ENCODE results near the gene GPR85.
"Not testable (repeated sequence)": the region's sequence is repeated elsewhere in the genome, so short reads cannot be mapped to it uniquely, and the experiment has no call there.

GPR85 gene, protein sequence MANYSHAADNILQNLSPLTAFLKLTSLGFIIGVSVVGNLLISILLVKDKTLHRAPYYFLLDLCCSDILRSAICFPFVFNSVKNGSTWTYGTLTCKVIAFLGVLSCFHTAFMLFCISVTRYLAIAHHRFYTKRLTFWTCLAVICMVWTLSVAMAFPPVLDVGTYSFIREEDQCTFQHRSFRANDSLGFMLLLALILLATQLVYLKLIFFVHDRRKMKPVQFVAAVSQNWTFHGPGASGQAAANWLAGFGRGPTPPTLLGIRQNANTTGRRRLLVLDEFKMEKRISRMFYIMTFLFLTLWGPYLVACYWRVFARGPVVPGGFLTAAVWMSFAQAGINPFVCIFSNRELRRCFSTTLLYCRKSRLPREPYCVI

DNA sequence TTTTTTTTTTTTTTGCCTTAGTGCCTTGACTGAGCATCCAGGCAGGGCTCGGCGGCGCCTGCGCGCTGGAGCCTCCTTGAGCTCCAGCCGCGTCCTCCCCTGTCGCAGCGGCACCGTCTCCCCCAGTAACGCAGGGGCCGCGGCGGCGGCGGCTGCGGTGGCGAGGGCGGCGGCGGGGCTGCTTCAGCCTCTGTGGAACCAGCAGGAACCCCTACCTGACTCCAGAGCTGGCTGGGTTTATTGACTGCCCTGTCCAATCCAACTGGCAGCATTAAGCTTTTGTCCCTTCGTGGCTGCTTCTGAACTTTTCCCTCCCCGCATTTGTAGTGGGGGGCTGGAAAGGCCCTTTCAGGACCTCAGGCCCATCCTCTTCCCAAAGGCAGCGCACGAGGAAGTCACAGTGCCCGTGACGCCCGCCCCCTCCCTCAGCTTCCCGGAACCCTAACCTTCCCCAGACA, at the start of gene GPR85:
GPR85 (minus strand) TSS at position 397 of the 458 bp plus-strand sequence. CDS start 2,106 bp downstream, outside the sequence.
- DNase-seq (ENCODE audit: low spot score) = no peak

DNA sequence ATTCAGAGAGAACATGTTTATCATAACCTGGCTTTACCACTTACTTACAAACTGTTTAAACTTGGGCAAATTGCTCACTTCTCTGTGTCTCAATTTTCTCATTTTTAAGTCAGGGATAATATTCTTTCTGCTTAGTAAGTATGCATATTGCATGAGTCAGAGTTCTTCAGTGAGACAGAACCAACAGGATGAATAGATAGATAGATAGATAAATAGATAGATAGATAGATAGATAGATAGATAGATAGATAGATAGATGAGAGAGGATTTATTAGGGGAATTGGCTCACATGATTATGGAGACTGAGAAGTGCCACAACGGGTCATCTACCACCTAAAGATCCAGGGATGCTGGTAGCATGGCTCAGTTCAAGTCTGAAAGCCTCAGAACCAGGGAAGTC, 47.4 kb upstream of the GPR85 start:
- DNase-seq (ENCODE audit: low spot score) = no peak

DNA sequence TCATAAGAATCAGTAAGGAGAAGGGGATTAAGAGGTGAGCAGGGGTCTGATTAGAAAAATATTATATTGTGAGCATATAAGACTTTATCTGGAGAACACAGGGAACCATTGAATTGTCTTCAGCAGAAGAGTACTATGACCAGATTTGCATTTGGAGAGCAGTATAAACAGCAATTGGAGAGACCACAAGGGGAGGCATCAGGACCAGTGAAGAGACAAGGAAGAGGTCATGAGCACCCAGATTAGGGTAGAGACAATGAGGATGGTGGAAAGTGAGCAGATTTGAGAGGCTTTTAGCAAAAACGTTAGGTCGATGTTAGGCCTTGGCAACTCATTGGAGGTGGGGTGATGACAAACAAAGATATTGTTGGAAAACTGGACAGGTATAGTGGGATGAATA, 44.7 kb upstream of the GPR85 start:
- DNase-seq (ENCODE audit: low spot score) = no peak

DNA sequence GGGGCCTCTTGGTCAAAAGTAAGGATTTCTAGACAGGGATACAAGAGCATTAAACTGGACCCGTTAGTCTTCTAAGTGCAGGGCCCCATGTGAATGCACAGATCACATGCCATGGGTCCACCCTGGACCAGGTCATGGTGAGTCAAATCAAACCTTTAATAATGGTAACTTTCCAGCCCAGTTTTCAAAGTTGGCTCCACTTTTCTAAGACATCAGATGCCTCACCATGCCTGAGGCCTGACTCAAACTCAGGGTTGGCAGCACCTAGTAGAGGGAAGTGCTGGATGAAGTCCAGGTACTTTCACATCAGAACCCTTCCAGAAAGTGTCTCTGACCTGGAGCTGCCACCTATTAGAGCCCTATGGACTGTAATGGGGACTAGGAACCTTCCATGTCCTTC, 41.4 kb upstream of the GPR85 start:
- DNase-seq (ENCODE audit: low spot score) = no peak

DNA sequence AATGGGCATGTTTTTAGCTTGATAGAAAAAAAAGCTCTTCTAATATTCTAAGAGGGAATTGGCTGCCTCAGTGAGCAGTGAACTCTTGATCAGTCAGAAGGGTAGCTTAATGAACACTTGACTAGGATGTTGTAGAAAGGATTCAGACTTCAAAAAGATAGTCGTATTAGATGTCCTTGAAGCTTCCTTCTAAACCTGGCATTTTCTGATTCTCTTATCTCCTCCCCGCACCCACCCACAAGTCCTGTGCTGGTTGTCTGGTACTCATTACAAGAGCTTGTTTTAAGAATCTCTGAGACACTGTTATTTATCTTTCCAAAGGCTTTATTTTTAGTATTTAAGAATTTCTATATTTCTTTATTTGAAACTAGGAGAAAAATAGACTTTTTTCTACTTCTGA, 39.1 kb upstream of the GPR85 start:
- no peak for DNase-seq (ENCODE audit: low spot score)

DNA sequence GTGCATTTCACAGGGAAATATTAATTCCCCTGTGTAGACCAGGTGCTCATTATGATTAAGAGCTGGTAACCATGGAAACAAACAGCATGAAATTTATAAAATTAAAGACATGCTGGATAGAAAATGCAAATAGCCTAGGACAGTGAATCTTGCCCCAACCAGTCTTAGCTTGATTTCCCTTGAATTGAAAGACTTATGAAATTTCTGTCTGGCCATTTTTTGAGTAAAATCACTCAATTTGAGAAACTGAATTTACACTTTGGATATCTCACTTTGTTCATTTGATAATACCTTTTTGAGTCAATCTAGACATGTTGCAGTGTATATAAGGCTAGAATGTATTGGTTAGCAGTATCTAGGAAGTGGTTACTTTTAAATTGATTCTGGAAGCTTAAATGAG, 36.1 kb upstream of the GPR85 start:
- no peak for DNase-seq (ENCODE audit: low spot score)

DNA sequence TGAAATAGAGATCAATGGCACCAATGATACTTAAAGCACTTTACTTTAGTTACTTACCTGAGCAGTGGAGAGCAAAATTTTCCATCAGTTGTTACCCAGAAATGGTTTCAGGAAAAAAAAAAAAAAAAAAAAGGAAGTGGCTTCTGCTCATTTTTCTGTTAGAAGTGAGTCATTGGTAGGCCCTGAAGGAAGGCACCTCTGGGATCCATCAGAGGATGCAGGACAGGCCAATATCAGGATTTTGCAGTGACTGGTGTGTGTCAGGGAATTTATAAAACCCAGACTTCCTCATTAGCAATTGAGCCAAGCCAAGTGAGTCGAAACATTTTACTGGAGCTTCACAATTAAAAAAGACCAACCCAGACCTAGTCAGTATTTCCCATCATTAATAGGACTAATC, 34.0 kb upstream of the GPR85 start:
- DNase-seq (ENCODE audit: low spot score) = no peak

DNA sequence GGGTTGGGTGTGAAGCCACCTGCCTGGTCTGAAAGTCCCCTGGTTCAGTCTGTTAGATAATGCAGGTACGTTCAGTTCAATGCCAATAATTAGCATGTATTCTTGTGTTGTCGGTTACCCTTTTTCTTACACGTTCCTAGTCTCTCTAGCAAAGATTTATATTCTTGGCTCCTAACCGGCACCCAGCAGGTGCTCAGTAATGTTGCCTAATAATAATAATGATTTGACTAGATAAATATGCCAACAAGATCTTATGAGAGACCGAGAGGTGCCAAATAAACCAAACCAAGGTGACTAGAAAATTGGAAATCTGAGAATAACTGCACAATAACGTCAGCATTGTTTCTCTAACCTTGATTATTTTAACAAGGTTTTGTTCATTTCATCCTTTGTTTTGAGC, 32.8 kb upstream of the GPR85 start:
- DNase-seq (ENCODE audit: low spot score) = no peak

DNA sequence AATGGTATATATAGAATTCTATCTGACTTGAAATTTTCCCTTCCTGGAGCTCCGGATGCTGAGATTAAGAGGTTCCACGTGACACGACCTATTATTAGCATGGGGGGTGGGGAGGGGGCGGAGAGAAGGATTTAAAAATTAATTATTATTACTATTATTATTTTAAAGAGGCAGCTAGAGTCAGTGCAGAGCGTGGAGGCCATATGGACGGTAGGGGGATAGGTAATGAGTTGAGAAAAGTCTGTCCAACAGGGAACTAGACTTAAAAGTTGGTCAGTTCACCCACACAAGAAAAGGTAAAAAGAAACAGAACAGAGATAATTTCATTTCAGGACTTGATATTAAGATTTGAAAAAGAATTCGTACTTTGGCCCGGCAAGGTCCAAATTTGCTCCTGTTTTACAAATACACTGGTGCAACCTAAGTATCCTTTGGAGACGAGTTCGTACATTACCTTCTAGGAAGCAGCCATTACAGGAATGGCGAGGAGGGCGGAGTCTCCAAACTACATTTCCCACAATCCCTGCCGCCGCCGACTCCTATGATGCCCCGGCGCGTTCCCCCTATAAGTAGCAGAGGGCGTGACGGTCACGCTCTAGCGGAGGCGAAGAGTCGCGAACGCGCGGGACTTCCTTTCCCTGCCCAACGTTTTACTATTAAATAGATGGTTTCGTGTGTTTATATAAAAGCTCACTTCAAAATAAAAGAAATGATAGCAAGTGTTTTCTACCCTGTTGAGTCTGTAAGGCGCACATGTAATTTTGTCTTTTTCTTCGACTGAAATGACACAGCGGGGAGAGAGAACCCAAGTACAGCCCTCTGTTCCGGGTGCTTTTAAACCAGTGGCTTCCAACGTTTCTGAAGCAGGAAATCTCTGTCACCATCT, 31.7 kb upstream of the GPR85 start, which contains the start of gene SMIM30:
SMIM30 (minus strand) TSS at position 481 of the 886 bp plus-strand sequence. CDS start 976 bp downstream, outside the sequence.
- peak; percentile 78 for DNase-seq (ENCODE audit: low spot score)

DNA sequence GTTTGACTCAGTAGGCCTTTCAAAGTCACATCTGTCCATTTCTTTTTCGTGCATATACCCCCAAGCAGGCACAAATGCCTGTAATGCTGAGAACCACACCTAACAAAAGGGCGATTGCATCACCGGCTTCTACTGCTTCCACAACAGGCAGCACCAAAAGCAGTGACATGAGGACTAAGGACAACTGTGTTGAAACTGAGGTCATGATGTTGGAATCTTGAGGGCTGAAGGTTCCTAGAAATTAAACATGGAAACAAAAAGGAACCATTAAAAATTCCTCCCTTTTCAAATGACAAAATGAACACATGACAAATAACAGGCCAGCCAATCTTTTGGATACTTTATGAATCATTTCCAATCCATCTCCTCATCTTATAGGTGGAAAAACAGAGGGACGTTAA, 30.7 kb upstream of the GPR85 start:
- not testable (repeated sequence) for DNase-seq (ENCODE audit: low spot score)

DNA sequence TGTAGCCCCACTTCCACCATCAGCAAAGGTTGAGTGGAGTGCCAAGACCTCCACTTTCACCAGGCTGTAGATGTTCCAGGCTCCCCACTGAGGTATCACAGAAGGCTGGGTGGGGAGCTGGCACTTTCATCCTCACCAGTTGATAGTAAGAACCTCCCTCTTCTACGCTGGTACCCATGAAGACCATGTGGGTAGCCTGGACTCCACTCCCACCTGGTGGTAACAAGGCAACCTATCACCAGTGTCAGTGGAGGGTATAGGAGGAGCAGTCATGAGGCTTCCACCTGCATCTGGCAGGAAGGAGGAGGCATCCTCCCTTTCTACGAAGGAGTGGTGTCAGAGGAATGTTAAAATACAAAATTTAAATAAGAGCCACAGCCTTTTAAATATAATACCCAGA, 27.3 kb upstream of the GPR85 start:
- DNase-seq (ENCODE audit: low spot score) = no peak

DNA sequence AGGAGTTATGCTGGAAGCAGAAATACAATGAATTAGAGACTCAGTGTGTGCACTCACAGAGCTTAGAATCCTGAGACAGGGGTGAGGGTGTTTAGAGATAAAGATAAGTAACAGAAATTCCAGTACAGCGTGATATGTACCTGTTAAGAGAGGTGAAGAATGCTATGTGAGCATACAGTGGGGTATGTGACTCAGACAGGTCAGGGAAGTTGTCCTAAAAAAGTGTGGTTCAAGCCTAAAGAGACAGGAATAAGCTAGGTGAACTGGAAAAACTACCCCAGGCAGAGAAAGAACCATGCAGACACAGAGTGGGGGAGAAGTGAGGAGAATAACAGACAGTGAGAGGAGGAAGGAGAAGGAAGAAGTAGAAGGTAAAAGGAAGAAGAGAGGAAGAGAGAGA, 23.1 kb upstream of the GPR85 start:
- no peak for DNase-seq (ENCODE audit: low spot score)

DNA sequence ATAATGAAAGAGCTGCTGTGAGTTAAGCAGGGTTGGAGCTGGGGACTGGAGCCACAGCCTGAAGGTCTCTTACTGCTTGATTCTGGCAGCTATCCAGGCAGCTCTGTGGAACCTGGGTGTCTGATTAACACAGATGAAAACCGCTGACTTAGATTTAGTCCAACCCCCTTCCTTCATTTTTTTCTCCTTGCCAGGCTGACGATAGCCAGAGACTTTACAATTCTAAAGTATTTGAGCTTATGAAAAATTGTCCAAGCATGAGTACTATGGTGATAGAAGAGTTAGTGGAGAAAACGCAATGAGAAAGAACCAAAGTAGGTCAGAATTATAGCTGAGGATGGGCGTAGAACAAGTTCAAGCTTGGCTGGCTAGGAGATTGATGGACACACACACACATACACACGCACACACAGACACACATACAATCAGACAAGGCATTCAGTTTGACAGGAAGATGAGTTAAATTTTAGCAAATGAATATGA, 13.5 kb upstream of the GPR85 start:
- no peak for DNase-seq (ENCODE audit: low spot score)

DNA sequence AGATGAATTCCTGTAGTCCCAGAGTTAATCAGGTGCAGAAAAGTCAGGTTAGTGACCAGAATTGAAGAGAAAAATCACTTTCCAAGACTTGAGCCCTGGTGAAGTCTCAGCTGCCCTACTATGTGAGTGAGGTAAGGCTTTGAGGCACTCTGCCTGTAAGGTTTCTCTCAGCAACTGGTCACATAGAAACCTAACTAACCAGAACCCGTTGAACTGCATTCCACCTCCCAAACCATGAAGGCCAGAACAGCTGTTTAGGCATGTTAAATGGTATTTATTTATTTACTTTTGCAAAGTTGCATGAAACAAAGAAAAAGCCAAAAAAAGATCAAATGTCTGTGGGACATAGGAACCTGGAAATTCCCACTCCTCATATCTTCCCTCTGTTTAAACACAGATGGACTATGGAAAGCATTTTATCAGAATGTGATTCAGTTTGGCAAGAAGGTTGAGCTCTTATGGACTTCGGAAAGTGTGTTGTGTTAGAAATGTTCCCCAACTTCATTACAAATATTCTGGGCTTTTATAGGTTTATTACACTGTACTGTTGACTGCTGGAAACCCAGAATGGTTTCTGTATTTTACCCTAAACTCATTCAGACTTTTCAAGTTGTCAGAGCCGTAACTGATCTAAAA, 12.8 kb upstream of the GPR85 start:
- DNase-seq (ENCODE audit: low spot score) = no peak

DNA sequence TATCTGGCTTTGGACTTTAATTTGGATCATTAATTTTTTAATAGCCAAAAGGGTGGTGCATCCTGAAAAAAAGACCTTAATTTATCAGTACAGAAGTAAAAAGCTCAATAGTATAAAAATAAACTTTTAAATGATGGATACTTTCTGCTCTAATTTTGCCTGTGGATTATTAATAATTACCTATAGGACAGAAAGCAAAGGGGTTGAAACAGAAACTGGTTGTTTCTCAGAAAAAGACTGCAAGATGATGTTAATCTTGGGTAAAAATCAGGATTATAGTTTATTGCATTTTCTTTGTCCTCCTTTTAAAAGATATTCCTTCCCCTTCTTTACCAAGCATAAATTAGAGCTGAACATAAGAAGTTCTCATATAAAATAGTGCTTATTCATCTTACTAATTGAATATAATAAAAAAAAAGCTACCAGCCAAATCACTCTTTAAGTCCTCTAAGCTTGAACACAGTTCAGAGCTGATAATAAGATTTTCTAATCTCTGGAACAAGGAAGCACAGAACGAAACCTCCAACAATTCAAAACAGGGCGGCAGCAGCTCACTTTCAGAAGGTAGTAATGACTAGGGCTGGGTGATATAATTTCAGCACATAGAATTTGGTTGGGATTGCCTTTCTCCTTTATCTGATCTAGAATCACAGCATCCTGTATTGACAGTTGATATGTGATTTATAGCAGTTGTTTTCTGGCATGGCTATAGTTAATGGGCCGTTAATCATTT, 8.1 kb upstream of the GPR85 start:
- no peak for DNase-seq (ENCODE audit: low spot score)

DNA sequence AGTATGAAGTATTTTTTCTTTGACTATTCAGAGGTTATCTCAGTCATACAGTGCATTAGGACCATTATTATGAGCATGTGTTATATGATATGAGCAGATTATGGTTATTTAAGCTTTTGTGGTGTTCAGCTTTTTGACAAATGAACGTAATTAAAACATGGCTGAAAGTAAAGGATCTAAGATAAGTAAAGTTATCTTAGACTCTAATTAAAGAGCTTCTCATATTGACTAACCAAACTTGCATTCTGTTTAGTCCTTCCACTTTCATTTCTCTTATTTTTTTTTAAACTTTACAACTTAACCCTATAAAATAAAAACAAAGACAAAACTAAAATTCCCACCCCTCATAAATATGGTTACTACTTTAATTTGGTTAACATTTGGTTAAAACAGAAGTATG, 6.9 kb upstream of the GPR85 start:
- DNase-seq (ENCODE audit: low spot score) = no peak

DNA sequence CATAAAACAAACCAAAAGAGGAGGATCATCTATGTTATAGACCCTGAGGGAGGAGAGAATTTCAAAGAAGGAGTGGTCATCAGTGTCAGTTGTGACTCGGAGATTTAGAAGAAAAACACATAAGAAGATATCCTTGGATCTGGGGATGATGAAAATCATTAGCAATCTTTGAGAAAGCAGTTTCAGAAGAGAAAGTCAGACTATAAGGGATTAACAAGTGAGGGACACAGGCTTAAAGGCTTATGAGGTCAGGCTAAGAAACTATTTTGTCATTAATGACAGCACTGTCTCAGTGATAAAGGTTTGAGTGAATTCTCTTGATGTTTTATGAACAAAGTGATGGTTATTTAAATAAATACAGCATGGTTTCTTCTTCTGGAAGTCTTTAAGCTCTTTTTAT, 6.1 kb upstream of the GPR85 start:
- no peak for DNase-seq (ENCODE audit: low spot score)

DNA sequence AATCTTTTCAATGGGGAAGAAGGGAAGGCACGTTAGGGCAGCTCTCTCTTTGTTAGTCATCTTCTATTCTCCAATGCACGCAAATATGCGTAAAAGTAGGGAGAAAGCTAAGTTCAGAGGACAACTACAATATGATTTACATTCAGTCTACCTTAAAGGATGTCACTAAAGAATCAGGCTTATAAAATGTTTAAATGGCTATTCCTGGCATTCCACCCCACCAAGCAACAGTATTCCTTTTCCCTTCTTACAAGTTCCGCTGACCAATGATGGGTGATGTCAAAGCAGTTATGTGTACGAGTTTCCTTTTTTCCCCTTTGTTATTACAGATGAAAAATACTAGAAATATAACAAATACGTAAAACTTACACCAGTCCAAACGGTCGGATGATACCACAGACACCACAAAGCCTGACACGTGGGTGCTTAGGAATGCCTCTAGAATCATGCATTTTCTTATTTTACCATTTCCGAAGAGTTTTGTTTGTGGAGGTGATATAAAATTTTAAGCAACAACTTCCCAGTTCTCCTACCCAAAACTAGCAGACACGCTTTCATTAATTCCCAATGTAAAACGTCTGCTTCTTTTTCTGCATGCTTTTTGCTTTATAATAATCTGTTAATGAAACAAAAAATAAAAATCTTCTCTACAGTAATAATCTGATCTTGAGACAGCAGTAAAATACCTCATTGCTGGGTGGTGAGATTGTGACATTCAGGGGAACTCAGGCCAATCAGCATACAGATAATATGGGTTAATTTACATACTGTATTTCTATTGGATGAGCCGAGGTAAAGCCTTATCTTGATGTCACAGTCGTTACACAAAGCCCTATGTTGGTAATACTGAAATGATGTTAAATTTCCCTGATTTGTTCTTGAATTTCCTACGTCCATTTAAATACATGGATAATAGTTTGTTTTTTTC, 708 bp upstream of the GPR85 start:
- DNase-seq (ENCODE audit: low spot score) = no peak

DNA sequence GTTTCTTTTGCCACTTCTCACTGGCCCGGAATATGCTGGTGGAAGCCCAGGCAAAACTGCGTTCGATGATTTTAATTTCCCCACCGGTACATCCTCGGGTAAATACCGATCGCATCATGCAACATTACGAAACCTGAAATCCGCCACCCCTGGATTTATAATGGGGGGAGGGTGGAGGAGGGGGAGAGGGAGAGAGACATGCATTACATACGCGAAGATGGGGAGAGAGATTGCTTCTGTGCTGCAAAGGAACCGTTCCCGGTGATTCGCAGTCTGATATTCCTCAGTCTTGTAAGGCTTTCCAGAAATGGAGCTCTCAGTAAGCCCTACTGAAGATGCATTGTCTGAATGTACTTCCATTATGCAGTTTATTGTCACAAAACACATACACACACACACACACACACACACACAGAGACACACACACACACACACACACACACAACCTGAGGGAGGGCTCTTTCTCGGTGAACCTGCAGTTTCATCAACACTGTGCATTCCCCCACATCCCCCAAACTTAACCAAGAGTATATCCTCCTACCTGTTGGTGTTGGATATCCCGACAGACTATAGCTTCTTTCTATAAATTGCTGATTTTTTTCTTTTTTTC, 741 bp downstream of the GPR85 start:
- no peak for DNase-seq (ENCODE audit: low spot score)

DNA sequence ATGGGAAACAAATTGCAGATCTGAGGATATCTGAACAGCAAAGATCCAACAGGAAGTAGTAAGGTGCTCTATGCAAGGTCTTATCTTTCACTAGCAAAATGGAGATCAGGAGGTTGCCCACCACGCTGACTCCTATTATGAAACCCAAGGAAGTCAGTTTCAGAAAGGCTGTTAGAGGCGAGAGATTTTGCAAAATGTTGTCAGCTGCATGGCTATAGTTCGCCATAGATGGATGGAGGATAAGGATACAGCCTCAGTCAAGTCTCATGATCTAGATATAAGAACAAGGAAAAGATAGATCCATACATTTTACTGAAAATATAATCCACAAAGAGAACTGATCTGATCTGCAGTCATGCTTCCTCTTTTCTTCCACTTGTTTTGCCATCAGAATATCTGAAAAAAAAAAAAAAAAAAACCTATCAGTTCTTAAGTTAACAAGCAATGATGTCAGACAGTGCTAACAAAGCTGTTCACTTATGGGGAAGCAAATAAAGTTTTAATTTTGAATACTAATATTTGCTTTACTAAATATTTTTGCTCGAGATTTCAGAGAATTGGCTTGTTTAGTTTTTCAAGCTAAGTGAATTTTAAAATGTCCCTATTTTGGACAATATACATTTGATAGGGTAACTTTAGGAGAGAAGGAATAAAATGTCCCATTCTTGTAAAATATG, 2.0 kb downstream of the GPR85 start:
- no peak for DNase-seq (ENCODE audit: low spot score)

All from hematopoietic multipotent progenitor cell treated with erythropoietin and hydrocortisone succinate and interleukin-3 and kit ligand, for 17 days (in vitro differentiated cells).